Umbilical cord (tissue), 2 donors: ENCODE data around the gene MTMR8. TPM values are rescaled to one million over a fixed set of nuclear protein-coding genes. Genes with fewer than 3 reads are reported as not detected.
"Not testable (repeated sequence)": the region's sequence is repeated elsewhere in the genome, so short reads cannot be mapped to it uniquely, and the experiment has no call there.

Experiments
- DNase-seq: peaks from one replicate; pipeline ENCODE4 v3.0.0-alpha.2; 2015; ENCODE audit warnings: low spot score
- total RNA-seq: library from RNA; depleted of rRNA; stranded (reverse); fragments of >200 nt; gene quantifications from one replicate; pipeline ENCODE4 v1.2.3, GENCODE V29; 2014; ENCODE audit warnings: low replicate concordance; ENCODE audit not compliant: insufficient read depth

MTMR8 gene
- 2.6 TPM for total RNA-seq

- peak; percentile 29 for DNase-seq
Observed at GRCh38 chrX:64394874-64395567, at the start of gene MTMR8. Gene MTMR8, minus strand, starts transcription at chrX:64395452. Its CDS starts 89 bp downstream, at chrX:64395363.

- no peak for DNase-seq
Observed at GRCh38 chrX:64439551-64439950, 44.3 kb upstream of the MTMR8 start.

- DNase-seq = no peak
Observed at GRCh38 chrX:64437665-64438064, 42.4 kb upstream of the MTMR8 start.

- no peak for DNase-seq
Observed at GRCh38 chrX:64437218-64437617, 42.0 kb upstream of the MTMR8 start.

- DNase-seq = no peak
Observed at GRCh38 chrX:64428371-64428770, 33.1 kb upstream of the MTMR8 start.

GRCh38 chrX:64427787-64428186 is 32.5 kb upstream of the MTMR8 start:
- no peak for DNase-seq

- no peak for DNase-seq
Observed at GRCh38 chrX:64427281-64427680, 32.0 kb upstream of the MTMR8 start.

- not testable (repeated sequence) for DNase-seq
Observed at GRCh38 chrX:64409730-64410129, 14.5 kb upstream of the MTMR8 start.

GRCh38 chrX:64398088-64398487 is 2.8 kb upstream of the MTMR8 start:
- no peak for DNase-seq

- no peak for DNase-seq
Observed at GRCh38 chrX:64395568-64395929, 297 bp upstream of the MTMR8 start.

GRCh38 chrX:64394059-64394873 is 986 bp downstream of the MTMR8 start:
- no peak for DNase-seq

- no peak for DNase-seq
Observed at GRCh38 chrX:64389489-64389888, 5.8 kb downstream of the MTMR8 start.

GRCh38 chrX:64380789-64381188 is 14.5 kb downstream of the MTMR8 start:
- DNase-seq = not testable (repeated sequence)

GRCh38 chrX:64379924-64380323 is 15.3 kb downstream of the MTMR8 start:
- DNase-seq = no peak

- no peak for DNase-seq
Observed at GRCh38 chrX:64377753-64378152, 17.5 kb downstream of the MTMR8 start.

GRCh38 chrX:64352081-64352480 is 43.2 kb downstream of the MTMR8 start:
- no peak for DNase-seq

GRCh38 chrX:64350521-64350920 is 44.7 kb downstream of the MTMR8 start:
- DNase-seq = no peak

- DNase-seq = no peak
Observed at GRCh38 chrX:64350047-64350446, 45.2 kb downstream of the MTMR8 start.

GRCh38 chrX:64342811-64343210 is 52.4 kb downstream of the MTMR8 start:
- DNase-seq = no peak

- no peak for DNase-seq
Observed at GRCh38 chrX:64338296-64338695, 57.0 kb downstream of the MTMR8 start.

- no peak for DNase-seq
Observed at GRCh38 chrX:64334467-64334866, 60.8 kb downstream of the MTMR8 start.

GRCh38 chrX:64330284-64330683 is 65.0 kb downstream of the MTMR8 start:
- no peak for DNase-seq

- no peak for DNase-seq
Observed at GRCh38 chrX:64321507-64321906, 73.7 kb downstream of the MTMR8 start.
